ENCODE data around the gene GDI1.

DNA sequence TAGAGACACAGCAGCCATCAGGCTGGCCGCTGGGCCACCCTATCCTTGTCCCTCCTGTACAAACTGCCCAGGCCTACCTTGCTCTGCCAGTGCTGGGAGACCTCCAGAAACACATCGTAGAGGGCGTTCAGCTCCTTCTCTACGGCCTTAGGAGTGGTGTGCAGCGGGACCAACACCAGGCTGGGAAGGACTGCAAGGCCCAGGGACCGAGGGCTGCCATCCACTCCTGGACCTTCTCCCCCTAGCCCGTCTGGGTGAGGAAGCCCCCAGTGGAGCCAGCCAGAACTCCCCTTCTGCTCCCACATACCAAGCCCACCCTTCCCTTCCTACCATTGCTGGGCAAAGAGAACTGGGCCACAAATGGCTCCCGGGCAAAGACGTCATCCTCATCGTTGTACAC is 33.8 kb upstream of the GDI1 start:
- TF ChIP-seq, protein P1, sequence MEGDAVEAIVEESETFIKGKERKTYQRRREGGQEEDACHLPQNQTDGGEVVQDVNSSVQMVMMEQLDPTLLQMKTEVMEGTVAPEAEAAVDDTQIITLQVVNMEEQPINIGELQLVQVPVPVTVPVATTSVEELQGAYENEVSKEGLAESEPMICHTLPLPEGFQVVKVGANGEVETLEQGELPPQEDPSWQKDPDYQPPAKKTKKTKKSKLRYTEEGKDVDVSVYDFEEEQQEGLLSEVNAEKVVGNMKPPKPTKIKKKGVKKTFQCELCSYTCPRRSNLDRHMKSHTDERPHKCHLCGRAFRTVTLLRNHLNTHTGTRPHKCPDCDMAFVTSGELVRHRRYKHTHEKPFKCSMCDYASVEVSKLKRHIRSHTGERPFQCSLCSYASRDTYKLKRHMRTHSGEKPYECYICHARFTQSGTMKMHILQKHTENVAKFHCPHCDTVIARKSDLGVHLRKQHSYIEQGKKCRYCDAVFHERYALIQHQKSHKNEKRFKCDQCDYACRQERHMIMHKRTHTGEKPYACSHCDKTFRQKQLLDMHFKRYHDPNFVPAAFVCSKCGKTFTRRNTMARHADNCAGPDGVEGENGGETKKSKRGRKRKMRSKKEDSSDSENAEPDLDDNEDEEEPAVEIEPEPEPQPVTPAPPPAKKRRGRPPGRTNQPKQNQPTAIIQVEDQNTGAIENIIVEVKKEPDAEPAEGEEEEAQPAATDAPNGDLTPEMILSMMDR (IDR thresholded peaks at IDR 0.05): no peak
- TF ChIP-seq POLR2A (IDR thresholded peaks at IDR 0.05): no peak

All from Peyer's patch (tissue), 4 donors.